HG02642 (cell line): ENCODE results near the gene RACK1.

Experiments
- ATAC-seq: cut with Tn5 transposase; IDR thresholded peaks from one replicate; pipeline ENCODE4 v1.9.1; 2021; ENCODE audit warnings: mild to moderate bottlenecking; ENCODE audit not compliant: unreplicated experiment, poor library complexity

The RACK1 gene

DNA sequence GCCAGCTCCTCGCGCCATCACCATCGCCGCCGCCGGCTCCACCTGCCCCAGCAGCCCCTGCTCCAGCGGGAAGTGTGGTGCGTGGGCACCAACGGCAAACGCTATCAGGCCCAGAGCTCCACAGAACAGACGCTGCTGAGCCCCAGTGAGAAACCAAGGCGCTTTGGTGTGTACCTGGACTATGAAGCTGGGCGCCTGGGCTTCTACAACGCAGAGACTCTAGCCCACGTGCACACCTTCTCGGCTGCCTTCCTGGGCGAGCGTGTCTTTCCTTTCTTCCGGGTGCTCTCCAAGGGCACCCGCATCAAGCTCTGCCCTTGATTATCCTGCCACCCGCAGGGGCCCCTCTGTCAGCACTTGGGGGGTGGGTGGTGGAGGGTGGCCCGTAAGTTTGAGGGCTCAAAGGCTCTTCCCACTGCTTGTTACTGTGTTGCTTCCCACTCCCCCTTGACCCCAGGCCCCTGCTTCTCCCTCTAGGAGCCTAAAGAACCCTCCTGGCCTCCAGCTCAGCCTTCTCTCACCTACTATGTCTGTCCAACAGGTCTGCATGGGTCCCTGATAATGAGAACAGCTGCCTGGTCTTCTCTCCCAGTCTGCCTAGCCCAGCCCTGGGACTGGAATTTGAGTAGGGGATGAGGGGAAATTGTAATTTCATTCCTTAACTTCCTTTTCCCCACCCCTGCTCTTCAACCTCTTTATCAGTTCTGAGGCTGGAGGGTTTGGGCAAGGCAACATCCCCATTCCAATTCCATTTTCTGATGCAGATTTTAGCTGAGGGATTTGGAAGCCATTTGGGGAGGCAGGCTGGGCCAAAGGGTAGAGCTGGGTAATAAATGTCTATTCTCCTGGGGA is 9.0 kb downstream of the RACK1 start:
- ATAC-seq, result no peak

DNA sequence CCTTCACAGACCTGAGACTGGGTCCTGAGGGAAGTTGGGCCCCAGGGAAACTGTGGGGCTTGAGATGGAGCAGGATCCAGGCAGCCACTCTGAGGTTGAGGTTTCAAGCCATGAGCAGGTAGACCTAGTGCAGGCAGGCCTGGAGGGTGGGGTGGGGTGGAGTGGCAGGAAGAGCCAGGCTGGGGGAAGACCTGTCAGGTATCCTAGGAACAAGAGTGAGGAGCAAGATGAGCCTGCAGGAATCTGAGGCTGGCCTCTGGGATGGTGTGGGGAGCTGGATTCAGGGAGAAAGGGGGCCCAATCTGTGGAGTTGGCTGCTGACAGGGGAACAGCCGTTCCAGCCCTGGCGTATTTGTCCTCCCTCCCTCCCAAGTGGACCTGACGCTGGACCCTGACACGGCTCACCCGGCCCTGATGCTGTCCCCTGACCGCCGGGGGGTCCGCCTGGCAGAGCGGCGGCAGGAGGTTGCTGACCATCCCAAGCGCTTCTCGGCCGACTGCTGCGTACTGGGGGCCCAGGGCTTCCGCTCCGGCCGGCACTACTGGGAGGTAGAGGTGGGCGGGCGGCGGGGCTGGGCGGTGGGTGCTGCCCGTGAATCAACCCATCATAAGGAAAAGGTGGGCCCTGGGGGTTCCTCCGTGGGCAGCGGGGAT is 9.8 kb downstream of the RACK1 start:
- ATAC-seq, result no peak

DNA sequence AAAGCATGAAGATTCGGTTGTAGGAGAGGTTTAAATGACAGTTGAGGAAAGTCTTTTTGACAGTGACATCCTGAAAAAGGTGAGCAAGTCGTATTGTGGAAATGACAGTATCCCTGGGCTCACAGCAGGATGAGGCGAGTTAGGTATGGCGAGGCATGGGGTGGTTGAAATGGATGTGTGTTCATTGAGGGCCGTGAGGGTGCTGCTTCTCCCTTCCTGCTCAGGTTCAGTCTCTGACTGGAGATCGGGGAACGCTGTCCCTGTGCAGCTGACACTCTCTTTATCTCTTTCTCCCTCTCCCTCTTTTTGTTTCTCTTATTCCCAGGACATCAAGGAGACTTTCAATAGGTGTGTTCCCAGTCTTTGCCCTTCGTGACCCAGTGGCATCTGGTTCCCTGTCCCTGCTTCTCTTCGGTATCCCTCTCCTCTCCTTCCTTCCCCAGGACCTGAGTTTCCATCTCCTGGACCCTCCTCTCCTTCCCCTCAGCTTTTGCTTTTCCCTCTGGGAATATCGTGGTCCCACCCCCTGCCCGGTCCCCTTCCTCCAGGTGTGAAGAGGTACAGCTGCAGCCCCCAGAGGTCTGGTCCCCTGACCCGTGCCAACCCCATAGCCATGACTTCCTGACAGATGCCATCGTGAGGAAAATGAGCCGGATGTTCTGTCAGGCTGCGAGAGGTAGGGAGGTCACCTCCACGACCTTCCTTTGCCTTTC is 10.5 kb downstream of the RACK1 start:
- no peak for ATAC-seq

DNA sequence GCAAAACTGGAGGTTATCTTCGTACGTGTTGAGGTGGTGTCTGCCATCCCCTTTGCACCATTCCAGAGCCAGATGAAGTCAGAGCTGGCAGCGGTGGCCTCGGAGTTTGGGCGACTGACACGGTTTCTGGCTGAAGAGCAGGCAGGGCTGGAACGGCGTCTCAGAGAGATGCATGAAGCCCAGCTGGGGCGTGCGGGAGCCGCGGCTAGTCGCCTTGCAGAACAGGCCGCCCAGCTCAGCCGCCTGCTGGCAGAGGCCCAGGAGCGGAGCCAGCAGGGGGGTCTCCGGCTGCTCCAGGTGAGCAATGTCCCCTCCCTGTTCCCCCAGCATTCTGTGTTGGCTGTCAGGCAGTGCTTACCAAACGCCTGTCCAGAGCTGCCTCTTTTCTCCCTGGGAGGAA is 11.1 kb downstream of the RACK1 start:
- no peak for ATAC-seq

DNA sequence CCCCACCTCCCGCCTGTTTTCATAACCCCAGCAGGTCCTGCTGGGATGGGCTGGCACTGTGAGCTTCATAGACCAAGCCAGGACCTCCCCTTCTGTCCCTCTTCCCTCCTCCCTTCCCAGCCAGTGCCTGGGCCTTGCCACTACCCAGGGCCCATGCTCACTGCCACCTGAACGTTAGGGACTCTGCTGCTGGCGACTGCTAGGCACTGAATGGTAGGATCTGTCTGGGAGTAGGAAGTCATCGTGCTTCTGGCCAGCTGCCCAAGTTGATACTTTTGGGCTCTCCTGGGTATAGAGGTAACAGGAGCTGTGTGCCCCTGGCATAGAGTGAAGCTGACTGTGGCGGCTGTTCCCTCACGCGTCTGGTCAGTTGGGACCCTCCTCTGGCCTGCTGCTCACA is 12.3 kb downstream of the RACK1 start:
- no peak for ATAC-seq

DNA sequence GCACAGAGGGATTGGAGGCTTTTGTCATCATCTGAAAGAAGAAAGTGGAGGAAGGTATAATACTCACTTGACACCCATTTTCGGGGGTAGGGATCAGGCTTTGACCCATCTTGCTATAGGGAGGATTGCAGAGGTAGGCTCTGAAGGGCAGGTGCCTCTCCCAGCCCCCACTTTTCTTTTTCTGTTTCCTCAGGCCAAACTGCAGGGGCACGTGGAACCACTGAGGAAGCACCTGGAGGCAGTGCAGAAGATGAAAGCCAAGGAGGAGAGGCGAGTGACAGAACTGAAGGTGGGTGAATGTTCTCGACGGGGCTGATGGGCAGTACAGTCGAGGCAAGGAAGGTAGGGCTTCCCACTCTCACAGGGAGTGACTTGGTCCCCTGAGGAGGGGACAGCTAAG is 13.2 kb downstream of the RACK1 start:
- no peak for ATAC-seq

DNA sequence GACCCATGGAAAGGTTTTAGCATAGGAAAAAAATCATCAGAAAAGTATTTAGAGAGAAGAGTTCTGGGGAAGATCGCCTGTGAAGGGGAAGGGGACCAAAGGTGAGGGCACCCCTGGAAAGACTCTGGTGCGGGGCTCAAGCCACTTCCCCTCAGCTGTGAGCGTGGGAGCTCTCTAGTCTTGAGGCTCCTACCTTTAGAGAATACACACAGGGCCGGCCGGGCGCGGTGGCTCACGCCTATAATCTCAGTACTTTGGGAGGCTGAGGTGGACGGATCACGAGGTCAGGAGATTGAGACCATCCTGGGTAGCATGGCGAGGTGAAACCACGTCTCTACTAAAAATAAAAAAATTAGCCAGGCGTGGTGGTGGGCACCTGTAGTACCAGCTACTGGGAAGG is 13.7 kb downstream of the RACK1 start:
- no peak for ATAC-seq

DNA sequence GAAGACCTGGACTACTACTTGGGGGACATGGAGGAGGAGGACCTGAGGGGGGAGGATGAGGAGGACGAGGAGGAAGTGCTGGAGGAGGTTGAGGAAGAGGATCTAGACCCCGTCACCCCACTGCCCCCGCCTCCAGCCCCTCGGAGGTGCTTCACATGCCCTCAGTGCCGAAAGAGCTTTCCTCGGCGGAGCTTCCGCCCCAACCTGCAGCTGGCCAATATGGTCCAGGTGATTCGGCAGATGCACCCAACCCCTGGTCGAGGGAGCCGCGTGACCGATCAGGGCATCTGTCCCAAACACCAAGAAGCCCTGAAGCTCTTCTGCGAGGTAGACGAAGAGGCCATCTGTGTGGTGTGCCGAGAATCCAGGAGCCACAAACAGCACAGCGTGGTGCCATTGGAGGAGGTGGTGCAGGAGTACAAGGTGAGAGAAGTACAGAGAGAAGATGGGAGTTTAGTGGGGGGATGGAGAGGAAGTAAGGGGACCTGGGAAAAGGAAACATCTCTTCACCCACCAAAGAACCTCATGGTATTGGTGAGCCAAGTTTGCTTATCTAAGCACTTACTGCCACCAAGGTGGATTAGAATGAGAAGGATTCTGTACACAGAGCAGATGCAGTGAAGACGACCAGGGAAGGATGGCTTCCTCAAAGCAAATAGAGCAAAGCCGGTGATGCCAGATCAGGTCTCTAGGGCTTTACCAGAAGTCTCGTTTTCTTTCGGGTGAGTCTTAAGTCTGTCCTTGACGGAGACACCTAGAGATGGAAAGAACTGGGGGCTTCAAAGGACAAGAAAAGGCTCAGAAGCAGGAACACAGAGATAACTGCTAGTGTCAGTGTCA is 19.1 kb downstream of the RACK1 start:
- no peak for ATAC-seq

DNA sequence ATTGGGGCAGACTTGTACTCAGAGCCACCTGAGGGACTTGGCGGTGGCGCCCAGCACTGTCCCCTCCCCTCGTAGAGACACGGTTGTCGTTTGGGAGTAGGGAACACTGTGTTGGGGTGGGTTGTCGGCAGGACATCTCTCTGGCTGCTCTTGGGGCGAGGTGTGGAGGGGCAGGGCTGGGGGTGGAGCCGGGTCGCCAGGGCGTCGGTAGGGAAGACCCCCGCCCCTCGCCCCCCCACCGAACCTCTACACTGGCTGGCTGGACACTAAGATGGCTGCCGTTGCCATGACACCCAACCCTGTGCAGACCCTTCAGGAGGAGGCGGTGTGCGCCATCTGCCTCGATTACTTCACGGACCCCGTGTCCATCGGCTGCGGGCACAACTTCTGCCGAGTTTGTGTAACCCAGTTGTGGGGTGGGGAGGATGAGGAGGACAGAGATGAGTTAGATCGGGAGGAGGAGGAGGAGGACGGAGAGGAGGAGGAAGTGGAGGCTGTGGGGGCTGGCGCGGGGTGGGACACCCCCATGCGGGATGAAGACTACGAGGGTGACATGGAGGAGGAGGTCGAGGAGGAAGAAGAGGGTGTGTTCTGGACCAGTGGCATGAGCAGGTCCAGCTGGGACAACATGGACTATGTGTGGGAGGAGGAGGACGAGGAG is 19.8 kb downstream of the RACK1 start:
- ATAC-seq, result peak; percentile 1

DNA sequence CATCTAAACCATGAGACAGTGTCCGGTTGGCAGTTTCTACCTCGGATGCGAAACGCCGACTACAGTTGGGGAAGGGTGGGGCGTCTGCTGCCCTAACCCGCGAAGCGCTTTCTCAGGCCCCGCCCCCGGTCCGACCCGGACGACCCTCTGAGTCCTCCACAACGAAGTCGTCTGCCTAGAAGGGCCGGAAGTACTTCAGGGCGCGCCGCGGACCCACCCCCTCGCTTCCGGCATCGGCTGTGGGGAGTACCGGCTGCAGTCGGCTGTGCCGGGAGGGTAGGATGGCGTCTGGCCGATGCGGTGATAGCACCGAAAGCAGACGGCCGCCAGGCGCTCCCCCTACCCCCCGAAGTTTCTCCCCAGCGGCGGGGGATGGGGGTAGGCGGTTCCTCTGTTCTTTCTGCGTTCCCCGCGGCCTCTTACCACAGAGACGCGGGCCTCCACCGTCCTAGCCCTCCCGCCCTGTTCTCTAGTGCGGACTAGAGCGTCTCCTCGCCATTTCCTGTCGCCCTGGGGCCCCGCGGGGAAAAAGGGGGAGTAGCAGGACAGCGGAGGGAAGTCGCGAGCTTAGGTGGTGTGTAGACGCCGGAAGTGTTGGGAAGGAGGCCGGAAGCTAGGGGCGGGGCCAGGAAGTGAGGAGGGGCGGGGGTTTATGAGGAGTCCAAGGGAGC is 20.5 kb downstream of the RACK1 start, which contains the start of gene TRIM41:
Gene TRIM41, plus strand, starts transcription at position 224 of the 671 bp plus-strand sequence. CDS start 719 bp downstream, outside the sequence.
- ATAC-seq, result peak; percentile 69

DNA sequence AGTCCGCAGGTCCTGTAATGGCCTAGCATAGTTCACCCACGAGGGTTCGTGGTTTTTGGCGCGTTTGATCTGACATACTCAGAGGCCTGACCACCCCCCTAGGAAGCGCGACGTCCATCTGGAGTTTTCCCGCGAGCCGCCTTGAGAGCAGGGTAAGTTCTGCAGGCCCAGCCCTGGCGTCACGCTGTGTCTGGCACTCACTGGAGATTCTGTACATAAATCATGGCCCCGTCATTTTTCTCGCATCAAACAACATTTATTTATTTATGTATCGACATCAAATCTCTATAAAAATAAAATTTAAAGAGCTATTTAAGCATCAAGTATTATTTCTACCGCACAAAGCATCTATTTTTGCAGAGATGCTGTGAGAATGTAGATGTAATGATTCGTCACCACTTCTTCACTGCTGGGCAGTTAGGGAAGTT is 21.1 kb downstream of the RACK1 start:
- ATAC-seq, result no peak

DNA sequence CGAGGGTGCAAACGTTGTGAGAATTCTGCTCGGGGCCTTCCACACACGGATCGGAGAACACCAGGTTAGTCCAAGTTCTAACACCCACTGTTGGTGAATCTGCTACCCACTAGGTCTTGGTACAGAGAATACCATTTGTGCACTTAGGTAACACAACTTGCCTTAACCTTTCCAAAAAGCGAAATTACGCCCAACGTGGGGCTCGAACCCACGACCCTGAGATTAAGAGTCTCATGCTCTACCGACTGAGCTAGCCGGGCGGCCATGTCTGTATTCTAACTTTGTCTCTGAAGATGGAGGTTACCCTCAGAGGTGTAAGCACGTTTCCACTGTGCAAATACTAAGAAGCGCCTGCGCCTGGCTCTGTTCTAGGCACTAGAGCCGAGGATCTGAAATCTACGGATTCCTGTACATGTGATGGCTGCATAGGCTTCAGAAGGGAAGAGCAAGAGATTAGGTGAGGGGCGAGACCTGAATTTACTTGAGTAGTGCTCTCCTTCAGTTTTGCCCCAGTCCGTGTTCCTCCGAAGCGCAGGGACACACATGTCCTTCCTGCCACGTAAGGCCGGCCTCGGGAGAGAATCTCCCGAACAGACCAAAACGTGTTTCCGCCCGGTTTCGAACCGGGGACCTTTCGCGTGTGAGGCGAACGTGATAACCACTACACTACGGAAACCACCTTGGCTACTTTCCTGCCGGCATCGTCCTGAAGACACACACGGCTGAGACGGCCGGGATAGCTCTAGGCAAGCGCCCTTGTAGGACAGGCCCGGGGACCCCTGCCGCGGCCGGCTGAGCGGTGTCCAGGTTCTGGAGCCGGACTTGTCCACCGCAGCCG is 21.7 kb downstream of the RACK1 start:
- ATAC-seq, result peak; percentile 34

DNA sequence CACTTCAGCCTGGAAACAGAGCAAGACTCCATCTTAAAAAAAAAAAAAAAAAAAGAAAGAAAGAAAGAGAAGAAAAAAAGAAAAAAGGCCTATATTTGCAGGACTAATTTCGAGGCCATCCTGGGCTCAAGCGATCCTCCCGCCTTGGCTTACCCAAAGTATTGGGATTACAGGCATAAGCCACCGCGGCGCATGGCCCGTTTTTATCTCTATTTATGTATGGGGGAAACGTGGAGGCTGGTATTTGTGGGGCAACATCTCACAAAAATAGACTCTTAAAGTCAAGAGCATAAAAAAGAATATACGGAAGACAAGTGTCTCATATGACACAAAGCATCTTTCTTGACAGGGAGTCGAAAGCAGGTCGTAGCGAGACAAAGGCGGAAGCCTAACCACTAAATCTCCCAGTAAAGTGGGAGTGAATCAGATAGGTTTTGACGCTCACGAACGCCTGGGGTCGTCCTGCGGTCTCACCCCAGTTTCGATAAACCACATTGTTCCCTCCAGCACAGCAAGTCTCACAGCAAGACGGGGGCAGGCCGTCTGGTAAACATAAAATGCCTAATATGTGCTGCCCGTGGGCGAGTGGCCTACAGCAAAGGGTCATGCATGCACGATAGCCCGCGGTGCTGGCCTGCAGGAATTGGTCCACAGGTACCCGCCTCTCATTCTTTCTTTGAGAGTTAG is 22.5 kb downstream of the RACK1 start:
- ATAC-seq, result no peak

DNA sequence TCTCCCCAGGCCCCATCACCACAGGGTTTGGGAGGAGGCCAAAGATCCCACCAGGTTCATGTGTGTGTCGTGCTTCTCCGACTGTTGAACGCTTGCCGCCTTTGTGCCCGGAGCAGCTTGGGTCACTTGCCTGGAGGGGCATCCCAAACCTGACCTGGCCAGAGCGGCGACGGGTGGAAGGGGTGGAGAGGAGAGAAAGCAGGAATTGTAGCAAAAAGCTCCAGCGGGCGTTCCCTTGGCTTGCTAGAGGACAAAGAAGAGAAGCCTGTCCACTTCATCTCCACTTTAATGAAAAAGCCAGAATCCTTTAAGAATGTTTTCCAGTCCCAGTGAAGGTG is 23.6 kb downstream of the RACK1 start:
- no peak for ATAC-seq

DNA sequence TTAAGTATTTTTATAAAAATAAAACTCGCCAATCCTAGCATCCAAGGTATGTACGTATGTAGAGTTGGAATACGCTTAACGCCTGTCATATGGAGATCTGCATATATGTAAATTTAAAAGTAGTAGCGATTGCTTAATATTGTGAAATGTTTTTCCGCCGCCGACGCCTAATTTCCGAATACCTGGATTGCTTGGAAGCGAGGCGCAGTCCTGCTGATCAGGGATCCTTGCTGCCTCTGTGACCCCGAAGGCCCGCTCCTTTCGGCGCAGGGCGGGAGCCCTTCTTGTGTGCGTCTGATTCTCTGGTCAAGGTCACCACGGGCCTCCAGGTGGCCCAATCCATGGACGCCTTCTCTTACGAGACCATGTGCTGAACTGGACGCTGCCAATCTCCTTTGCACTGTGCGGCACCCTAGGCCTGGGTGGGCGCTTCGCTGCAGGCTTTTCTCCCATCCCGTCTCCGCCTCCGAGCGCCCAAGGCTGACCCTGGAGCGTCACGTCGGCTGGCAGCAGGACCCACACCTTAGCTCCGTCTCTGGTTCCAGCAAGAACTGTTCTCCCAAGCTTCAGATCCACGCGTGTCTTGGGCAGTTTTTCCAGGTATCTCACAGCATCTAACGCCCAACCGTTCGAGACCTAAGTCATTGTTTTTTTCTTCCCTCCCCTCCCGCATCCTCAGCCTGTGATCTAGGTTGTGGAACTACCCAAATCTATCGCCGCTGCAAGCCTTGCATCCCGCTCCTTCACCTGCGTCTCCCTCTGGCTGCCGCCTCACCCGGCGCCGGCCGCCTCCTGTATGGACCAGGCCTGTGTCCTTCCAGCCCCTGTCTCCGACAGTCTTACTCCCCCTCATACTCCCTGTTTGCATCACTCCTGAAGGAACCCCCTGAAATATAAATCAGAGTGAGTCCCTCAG is 24.2 kb downstream of the RACK1 start:
- no peak for ATAC-seq

DNA sequence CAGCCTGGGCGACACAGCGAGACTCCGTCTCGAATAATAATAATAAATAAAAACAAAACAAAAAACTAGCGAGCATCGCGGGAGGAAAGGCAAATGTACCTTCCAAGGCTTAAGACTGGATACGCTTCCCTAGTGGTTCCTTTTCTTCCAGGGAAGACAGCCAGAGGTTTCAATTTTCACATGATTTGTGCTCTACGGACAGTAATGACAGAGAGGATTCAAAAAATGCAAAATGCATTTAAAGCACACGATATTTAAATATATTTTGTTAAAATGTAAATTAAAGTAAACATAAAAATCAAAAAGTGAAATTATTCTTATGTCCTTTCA is 24.9 kb downstream of the RACK1 start:
- ATAC-seq, result no peak

DNA sequence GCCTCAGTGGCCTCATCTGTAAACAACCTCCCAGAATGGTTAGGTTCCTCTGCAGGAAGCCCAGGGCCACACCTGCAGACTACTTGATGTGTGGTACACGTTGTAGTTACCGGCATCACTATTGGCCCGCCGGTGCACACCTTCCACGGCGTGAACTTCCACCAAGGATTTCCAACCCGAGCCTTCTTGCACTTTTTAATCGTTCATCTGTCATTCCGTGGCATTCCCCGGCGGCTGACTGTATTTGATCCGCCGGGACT is 26.0 kb downstream of the RACK1 start:
- peak; percentile 18 for ATAC-seq
